ENCODE results near the gene PAX7.

PAX7 gene

DNA sequence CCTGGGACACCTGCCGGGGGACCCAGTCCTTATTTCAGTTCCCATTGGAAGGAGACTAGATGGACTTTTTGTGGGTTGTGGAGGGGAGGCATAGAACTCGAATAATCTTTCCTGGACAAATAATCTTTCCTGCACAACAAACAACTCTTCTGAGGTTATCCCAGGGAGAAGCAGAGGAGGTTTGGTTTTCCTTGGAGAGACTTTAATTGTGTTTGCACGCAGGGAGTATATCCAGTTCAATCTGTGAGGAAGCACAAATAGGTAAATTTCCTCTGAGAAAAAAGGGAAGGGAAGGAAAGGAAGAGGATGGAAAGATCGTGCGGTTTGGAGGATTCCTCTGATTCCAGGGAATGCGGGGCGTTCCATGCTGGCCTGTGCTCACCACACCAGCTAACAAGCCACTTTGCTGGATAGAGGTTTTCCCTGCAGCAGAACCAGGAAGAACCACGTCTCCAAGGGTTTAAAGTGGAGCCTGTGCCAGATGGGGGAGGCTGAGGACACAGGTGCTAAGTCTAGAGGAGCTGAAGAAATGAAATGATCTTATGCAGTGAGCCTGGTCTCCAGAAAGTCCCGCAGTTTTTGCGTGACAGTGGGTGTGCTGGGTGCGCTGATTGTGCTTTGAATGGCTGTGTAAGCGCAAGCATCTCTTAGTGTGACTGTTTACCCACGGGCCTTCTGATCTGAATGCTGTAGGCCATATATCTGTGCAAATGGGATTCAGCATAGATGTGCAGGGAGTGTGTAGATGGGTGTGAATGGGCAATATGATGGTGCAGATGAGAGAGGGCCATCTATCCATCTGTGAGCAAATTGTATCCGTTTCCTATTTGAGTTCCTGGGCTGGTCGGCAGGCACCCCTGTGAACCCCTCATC, 7.6 kb downstream of the PAX7 start:
- no peak for DNase-seq (ENCODE audit: low spot score)
- Histone ChIP-seq H3K4me3 (no peak overlapping the region), H3K27ac (no peak overlapping the region)
- TF ChIP-seq, protein P1, sequence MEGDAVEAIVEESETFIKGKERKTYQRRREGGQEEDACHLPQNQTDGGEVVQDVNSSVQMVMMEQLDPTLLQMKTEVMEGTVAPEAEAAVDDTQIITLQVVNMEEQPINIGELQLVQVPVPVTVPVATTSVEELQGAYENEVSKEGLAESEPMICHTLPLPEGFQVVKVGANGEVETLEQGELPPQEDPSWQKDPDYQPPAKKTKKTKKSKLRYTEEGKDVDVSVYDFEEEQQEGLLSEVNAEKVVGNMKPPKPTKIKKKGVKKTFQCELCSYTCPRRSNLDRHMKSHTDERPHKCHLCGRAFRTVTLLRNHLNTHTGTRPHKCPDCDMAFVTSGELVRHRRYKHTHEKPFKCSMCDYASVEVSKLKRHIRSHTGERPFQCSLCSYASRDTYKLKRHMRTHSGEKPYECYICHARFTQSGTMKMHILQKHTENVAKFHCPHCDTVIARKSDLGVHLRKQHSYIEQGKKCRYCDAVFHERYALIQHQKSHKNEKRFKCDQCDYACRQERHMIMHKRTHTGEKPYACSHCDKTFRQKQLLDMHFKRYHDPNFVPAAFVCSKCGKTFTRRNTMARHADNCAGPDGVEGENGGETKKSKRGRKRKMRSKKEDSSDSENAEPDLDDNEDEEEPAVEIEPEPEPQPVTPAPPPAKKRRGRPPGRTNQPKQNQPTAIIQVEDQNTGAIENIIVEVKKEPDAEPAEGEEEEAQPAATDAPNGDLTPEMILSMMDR (IDR thresholded peaks at IDR 0.05) = no peak

DNA sequence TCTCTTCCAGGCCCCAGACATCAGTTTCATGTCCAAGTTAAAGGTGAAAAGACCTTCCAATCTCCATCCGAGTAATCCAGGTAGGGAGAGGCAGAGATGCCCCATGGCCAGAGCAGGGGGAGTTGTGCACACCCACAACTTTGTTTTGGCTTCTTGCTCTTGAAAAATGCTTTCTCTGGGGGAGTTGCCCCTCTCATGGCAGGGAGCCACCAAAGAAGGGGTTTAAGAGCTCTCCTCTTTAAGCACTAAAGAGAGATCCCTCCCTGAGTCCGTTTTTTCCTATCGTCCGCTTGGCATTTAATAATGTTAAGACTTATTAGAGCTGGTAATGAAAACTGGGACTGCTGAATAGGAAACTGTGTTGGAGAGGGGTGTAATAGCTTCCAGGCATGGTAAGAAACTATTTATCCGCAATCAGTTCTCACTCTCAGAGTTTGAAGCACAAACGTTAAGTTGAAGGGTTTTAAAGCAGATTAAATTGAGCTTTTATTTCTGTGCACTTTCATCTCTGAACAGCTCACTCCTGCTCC, 8.3 kb downstream of the PAX7 start:
- Histone ChIP-seq H3K27ac (no peak overlapping the region), H3K4me3 (no peak overlapping the region)
- DNase-seq (ENCODE audit: low spot score) = no peak
- TF ChIP-seq, protein P1 (IDR thresholded peaks at IDR 0.05) = no peak

DNA sequence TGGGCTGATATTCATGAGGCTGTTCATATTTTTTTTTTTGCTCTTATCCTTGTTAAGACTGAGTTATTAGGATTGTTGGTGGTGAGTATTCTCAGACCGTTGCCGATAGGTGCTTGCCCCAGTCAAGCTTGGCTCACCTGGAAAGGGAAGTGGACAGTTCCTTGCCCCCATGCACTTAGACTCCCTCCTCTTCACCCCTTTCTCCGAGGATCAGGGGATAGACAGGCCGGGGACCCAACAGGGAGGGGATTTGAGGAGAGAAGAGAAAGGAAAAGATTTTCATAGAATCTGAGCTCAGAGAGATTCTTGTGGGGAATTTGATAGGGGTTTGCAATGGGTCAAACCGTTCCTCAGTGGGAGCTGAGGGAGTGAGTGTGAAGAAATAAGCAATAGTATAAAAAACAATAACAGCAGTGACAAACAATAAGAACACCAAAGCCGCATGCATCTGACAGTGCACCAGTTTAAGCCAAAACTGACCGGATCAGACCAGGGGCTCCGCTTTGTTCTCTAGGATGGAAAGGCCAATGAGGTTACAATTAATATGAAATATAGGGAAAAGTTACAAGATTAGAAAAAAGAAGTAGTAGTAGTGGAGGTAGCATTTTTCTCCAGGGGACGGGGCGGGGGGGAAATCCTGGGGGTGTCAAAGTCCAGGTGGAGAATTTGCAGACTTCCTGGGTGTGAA, 8.9 kb downstream of the PAX7 start:
- no peak overlapping the region for H3K27ac ChIP-seq
- no peak overlapping the region for H3K4me3 ChIP-seq
- TF ChIP-seq, protein P1 (IDR thresholded peaks at IDR 0.05) = no peak
- DNase-seq (ENCODE audit: low spot score) = no peak

DNA sequence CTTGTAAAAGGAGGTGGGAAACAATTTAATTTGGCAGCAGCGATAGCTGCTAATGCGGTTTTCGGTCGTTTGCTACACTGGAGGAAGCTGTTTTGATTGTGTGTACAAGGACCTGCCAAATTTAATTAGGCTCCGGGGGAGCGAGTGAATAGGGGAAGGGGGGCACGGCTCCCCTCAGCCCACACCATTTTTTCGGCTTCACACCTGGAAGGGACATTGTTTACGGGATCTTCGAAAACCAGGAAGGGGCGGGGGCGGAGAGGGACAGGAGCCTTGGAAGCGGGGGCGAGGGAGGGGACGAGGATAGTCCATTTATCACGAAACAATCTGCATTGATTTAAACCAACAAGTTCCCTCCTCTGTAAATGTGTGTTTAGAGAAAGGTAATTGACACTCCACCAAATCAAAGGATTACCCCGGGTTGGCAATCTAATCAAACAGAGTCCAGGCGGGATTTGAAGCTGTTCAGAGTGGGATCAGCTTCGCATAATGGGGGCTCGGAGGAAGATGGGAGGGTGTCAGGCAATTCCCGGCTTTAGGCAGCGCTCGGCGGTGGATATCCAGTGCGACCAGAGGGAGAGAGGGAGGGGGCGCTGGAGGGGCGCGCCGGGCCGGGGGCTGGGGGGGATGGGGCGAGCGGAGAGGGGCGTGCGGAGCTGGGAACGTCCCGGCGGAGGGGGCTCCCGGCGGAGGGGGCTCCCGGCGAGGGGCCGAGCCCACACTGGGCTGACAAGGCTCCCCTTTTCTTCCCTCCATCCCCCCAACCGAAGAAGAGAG, 9.8 kb downstream of the PAX7 start:
- no peak overlapping the region for H3K4me3 ChIP-seq
- DNase-seq (ENCODE audit: low spot score) = no peak
- TF ChIP-seq, protein P1 (IDR thresholded peaks at IDR 0.05) = no peak
- no peak overlapping the region for H3K27ac ChIP-seq

DNA sequence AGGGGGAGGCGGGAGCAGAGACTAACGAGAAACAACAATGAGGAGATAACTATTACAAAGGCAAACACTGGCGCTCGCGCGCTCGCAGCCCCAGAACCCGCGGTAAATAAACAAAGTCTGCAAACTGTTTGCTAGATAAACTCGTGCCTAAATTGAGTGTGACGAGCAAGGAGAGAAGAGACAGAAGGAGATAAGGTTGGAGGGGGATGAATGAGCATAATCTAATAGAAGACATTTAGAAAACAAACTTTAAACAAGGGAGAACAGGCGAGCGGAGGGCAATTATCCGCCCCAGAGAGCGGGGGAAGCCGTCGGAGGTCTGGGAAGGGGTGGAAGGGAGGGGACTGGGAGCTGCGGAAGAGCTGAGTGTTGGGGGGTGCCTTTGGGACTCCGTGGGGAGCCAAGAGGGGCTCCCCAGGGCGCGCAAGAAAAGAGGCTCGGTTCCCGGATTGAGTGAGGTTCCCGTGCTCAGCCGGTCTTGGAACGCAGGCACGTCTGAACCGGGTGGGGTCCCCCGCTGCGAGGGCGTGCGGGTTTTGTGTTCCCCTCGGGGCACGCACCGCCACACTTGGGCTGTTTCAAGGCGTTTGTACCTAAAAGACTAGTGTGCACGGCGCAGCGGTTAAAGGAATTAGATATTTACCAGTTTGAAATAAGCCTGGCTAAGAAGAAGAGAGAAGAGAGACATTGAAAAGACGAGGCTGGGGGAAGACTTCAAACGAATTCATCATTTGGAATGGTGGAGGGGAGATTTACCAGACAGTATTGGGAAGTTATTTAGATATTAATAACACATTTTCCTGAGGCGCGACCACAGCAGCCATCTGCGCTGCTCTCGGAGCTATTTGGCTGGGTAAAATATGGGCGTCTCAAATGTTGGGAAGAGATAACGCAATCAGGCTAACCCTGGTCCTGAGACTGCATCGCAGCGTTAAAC, 10.6 kb downstream of the PAX7 start:
- TF ChIP-seq, protein P1 (IDR thresholded peaks at IDR 0.05) = no peak
- Histone ChIP-seq H3K27ac (no peak overlapping the region), H3K4me3 (no peak overlapping the region)
- DNase-seq (ENCODE audit: low spot score) = no peak

Data from coronary artery (tissue), 2 donors.